Naive thymus-derived CD4-positive, alpha-beta T cell (primary cell): Measurements from ENCODE around the gene RRAGD. TPM values are rescaled to one million over a fixed set of nuclear protein-coding genes. Genes with fewer than 3 reads are reported as not detected.
A peak's percentile ranks its signal among the peaks of the same experiment; 100 is the strongest.

Experiments
- ATAC-seq: fragments of 150-1000 bp; cut with Tn5 transposase; 2 replicates; pipeline ENCODE4 v1.10.0; 2021; ENCODE audit warnings: mild to moderate bottlenecking, moderate library complexity
- CTCF ChIA-PET: fragments of 350-600 bp; sonication (Branson Sonifier 250); formaldehyde crosslinking; loops from one replicate; lab custom pipeline; 2021; ENCODE audit warnings: antibody characterized with exemption; lab: Charles Lee
- POLR2A ChIA-PET: fragments of 350-600 bp; sonication (Branson Sonifier 250); formaldehyde crosslinking; loops from one replicate; lab custom pipeline; 2021; ENCODE audit warnings: antibody characterized with exemption, inconsistent platforms; lab: Charles Lee
- DNase-seq, 9 donors: peaks; one replicate each; pipeline versions ENCODE4 v3.0.0 to v3.0.0-alpha.2; 2020 to 2022; ENCODE audit warnings: mixed read lengths in 1 of 9
- H3K27ac ChIP-seq: one replicate; pipeline ENCODE4 v1.7.0; 2013; ENCODE audit warnings: mild to moderate bottlenecking, low read depth, low read length, moderate library complexity
- H3K27me3 ChIP-seq, 2 donors: one replicate each; pipeline ENCODE4 v1.7.0; 2013; ENCODE audit warnings: low read length in 2 of 2, mild to moderate bottlenecking in 2 of 2, moderate library complexity in 2 of 2; ENCODE audit not compliant: control insufficient read depth in 2 of 2, insufficient read depth in 2 of 2
- H3K36me3 ChIP-seq, 3 experiments: 1 replicate in 2 of 3; 2 replicates in 1 of 3; pipeline ENCODE4 v1.7.0; 2013; ENCODE audit warnings: low read length in 3 of 3, mild to moderate bottlenecking in 3 of 3, moderate library complexity in 1 of 3; ENCODE audit not compliant: insufficient read depth in 3 of 3, control insufficient read depth in 2 of 3
- H3K4me1 ChIP-seq, 2 donors: one replicate each; pipeline ENCODE4 v1.7.0; 2013; ENCODE audit warnings: low read length in 2 of 2, mild to moderate bottlenecking in 2 of 2, moderate library complexity in 1 of 2; ENCODE audit not compliant: control insufficient read depth in 2 of 2, insufficient read depth in 2 of 2
- H3K4me3 ChIP-seq: 2 replicates; pipeline ENCODE4 v1.7.0; 2013; ENCODE audit warnings: mild to moderate bottlenecking, low read length
- H3K9me3 ChIP-seq, 3 experiments: 1 replicate in 2 of 3; 2 replicates in 1 of 3; pipeline ENCODE4 v1.7.0; 2013; ENCODE audit warnings: low read length in 3 of 3; ENCODE audit not compliant: control insufficient read depth in 2 of 3
- H3K27ac Mint-ChIP-seq, 9 donors: one replicate each; pipeline ENCODE4 v1.8.0; 2020 to 2022; ENCODE audit warnings: mixed read lengths in 9 of 9, mild to moderate bottlenecking in 8 of 9, moderate library complexity in 5 of 9, inconsistent platforms in 2 of 9
- H3K27me3 Mint-ChIP-seq, 5 donors: one replicate each; pipeline ENCODE4 v1.8.0; 2021 to 2022; ENCODE audit warnings: mixed read lengths in 5 of 5, mild to moderate bottlenecking in 1 of 5
- H3K36me3 Mint-ChIP-seq, 5 donors: one replicate each; pipeline ENCODE4 v1.8.0; 2020 to 2022; ENCODE audit warnings: mixed read lengths in 5 of 5, mild to moderate bottlenecking in 3 of 5, inconsistent platforms in 1 of 5
- H3K4me1 Mint-ChIP-seq, 7 donors: one replicate each; pipeline ENCODE4 v1.8.0; 2020 to 2022; ENCODE audit warnings: mixed read lengths in 7 of 7, mild to moderate bottlenecking in 3 of 7, inconsistent platforms in 1 of 7
- H3K4me3 Mint-ChIP-seq, 10 donors: one replicate each; pipeline ENCODE4 v1.8.0; 2020 to 2022; ENCODE audit warnings: mild to moderate bottlenecking in 10 of 10, mixed read lengths in 10 of 10, moderate library complexity in 6 of 10, inconsistent platforms in 2 of 10
- H3K9me3 Mint-ChIP-seq, 11 donors: one replicate each; pipeline ENCODE4 v1.8.0; 2020 to 2022; ENCODE audit warnings: mixed read lengths in 11 of 11, mild to moderate bottlenecking in 4 of 11, inconsistent platforms in 1 of 11, moderate library complexity in 1 of 11
- intact Hi-C, 2 donors: fragments of 100-400 bp; cut with micrococcal nuclease; formaldehyde crosslinking; loops; one replicate each; pipeline ENCODE4 v1.15.1; 2023
- polyA plus RNA-seq, 2 donors: library from polyadenylated mRNA; unstranded; fragments of 300-500 nt; fragmentation: Illumina TruSeq; gene quantifications; one replicate each; pipeline ENCODE4 v1.2.3, GENCODE V29; 2021
- total RNA-seq, 6 experiments: library from RNA in 5 of 6; stranded (reverse) in 5 of 6; gene quantifications; 1 replicate in 5 of 6; 2 replicates in 1 of 6; pipeline ENCODE4 v1.2.3 and lab custom pipeline; 2021 to 2026

RRAGD gene
- total and polyA plus RNA-seq, 7 experiments from 2014 or later = 2.4 to 12.1 (median 7.4) TPM

DNA sequence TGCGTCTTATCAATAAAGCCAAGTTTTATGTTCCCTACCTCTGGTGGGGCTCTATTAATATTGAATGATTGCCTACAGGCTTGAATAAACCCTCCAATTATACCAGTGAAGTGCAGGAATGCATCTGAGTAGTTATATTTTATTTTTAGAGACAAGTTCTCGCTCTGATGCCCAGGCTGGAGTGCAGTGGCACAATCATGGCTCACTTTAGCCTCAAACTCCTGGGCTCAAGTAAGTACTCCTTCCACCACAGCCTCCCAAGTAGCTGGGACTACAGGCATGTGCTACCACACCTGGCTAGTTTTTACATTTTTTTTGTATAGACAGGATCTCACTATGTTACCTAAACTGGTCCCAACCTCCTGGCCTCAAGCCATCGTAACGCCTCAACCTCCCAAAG lies 33.4 kb downstream of the RRAGD start:
- peaks cover 0 to 28% (median 9%) of the 10 kb centered on the region in 7 donors for H3K4me1 Mint-ChIP-seq
- H3K27me3 ChIP-seq = no peaks in the 10 kb centered on the region
- no peak overlapping the region for H3K27ac ChIP-seq
- no peaks in the 10 kb centered on the region for H3K9me3 Mint-ChIP-seq
- no peak for DNase-seq
- H3K36me3 Mint-ChIP-seq = peaks cover 0 to 7% (median 0%) of the 10 kb centered on the region in 5 donors
- H3K36me3 ChIP-seq = no peaks in the 10 kb centered on the region
- H3K9me3 ChIP-seq = no peaks in the 10 kb centered on the region
- H3K27ac Mint-ChIP-seq = no peak overlapping the region
- ATAC-seq = no peak
- no peaks in the 10 kb centered on the region for H3K27me3 Mint-ChIP-seq
- ChIA-PET CTCF (interaction anchor here (0.7 to 1.0 kb wide), 2 partner anchors 20 to 299 kb away, joined by 5 to 9 read pairs; no protein-coding TSS in a partner anchor), POLR2A (interaction anchor here (0.7 kb wide), 1 partner anchor 395 kb away, joined by 4 read pairs; no protein-coding TSS in a partner anchor)
- intact Hi-C loops = loop anchor here in 1 of 2 donors (10.0 kb wide), 1 partner anchor 836 kb away; no protein-coding TSS in a partner anchor
- H3K4me3 ChIP-seq = no peak overlapping the region
- peaks cover 0 to 6% of the 10 kb centered on the region in 2 donors for H3K4me1 ChIP-seq
- H3K4me3 Mint-ChIP-seq = no peak overlapping the region

DNA sequence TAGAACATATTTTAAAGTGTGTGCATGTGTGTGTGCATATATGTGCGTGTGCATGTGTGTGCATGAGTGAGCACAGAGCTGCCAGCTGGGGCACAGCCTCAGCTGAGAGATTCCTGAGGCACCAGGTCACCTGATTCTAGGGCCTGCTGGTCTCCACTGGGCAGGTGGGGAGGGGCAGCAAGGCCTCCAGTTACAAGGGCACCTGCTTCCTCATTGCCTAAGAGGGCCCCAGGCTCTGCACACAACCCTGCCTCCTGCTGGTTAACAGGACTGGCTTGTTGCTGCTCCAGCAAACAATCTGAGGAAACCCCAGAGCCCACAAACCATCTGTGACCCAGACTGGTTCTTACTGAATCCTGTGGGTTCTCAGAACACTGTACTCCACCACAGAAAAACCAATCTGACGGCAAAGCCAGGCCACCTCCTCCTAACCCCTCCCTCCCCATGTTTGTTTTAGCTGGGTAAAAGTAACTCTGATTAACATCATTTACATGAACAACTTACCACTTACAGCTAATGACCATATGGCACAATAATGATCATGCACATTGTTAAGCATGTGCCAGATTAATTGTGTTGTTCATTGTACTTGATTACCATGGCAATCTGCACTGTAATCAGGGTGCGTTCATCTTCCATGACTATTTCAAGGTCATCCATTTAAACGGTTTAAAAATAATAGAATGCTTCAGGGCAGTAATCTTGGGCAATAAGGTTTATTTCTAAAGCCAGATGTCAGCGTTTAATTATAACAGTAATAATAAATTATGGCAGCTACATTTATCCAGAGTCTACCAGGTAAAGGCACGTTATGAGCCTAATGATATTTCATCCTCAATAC lies 36.4 kb downstream of the RRAGD start:
- intact Hi-C loops = loop anchor here in 1 of 2 donors (1.0 to 10.0 kb wide), 6 partner anchors 15 to 839 kb away; partner anchors contain the start of genes RRAGD and UBE2J1
- peaks cover 0 to 8% (median 0%) of the 10 kb centered on the region in 5 donors for H3K36me3 Mint-ChIP-seq
- Histone ChIP-seq H3K36me3 (no peaks in the 10 kb centered on the region), H3K9me3 (no peaks in the 10 kb centered on the region), H3K27me3 (no peaks in the 10 kb centered on the region), H3K4me1 (peaks cover 6 to 8% of the 10 kb centered on the region in 2 donors), H3K4me3 (no peak overlapping the region), H3K27ac (no peak overlapping the region)
- DNase-seq (peak; percentile 27 to 82 (median 70)), ATAC-seq (peak; percentile 91)
- peak overlapping the region in 7 of 9 donors; percentile 12 to 74 (median 62) for H3K27ac Mint-ChIP-seq
- H3K4me3 Mint-ChIP-seq = peak overlapping the region in 1 of 10 donors; percentile 51
- H3K9me3 Mint-ChIP-seq = no peaks in the 10 kb centered on the region
- CTCF ChIA-PET = interaction anchor here (0.6 to 1.7 kb wide), 8 partner anchors 9 to 480 kb away, joined by 3 to 7 read pairs (median 3); no protein-coding TSS in a partner anchor
- POLR2A ChIA-PET = interaction anchor here (0.8 to 1.3 kb wide), 2 partner anchors 37 to 577 kb away, joined by 3 to 4 read pairs; partner anchors contain the start of gene RRAGD
- peaks cover 0 to 40% (median 9%) of the 10 kb centered on the region in 7 donors for H3K4me1 Mint-ChIP-seq
- H3K27me3 Mint-ChIP-seq = no peaks in the 10 kb centered on the region

GRCh38 chr6:89372506-89372901 lies 39.6 kb downstream of the RRAGD start:
- CTCF ChIA-PET = interaction anchor here (0.7 to 3.2 kb wide), 20 partner anchors 11 to 397 kb away, joined by 3 to 26 read pairs (median 4); partner anchors contain the start of gene UBE2J1
- H3K27ac ChIP-seq = no peak overlapping the region

DNA sequence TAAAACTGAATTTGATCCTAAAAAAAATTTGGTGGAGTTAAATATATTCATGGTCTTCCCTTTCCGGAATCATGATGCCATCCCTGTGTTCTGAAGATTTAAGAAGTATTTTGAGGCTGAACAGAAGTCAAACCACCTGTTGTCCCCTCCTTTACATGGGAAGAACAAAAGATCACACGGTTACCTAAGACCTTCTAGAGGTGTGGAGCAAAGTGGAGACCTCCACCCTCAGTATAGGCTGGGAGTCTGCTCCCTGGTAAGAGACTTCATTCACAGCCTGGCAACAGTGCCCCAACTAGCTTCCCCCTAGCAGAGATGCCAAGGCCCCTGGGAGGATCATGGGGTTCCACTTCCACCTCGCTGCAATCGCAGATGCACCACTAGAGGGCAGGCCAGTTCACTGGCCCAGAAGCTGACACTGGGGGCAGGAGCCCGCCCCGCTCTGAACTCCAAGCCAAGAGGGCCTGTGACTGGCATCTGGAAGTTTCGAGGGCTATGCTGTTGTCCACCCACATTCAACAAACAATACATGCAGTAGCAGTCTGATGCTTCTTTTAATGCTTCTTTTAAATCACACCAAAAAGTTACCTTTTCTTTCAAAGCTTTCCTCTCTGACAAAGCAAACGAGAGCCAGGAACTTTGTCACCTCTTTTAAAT lies 40.1 kb downstream of the RRAGD start:
- no peaks in the 10 kb centered on the region for H3K9me3 Mint-ChIP-seq
- H3K27me3 Mint-ChIP-seq = no peaks in the 10 kb centered on the region
- ChIA-PET POLR2A (interaction anchor here (0.7 to 1.2 kb wide), 6 partner anchors 12 to 291 kb away, joined by 3 to 6 read pairs (median 4); partner anchors contain the start of gene PNRC1), CTCF (interaction anchor here (0.6 to 3.2 kb wide), 30 partner anchors 9 to 1974 kb away, joined by 3 to 26 read pairs (median 3); partner anchors contain the start of genes RNGTT and UBE2J1)
- Histone ChIP-seq H3K27ac (no peak overlapping the region), H3K4me3 (no peak overlapping the region), H3K4me1 (peaks cover 6 to 8% of the 10 kb centered on the region in 2 donors), H3K9me3 (no peaks in the 10 kb centered on the region), H3K27me3 (no peaks in the 10 kb centered on the region), H3K36me3 (no peaks in the 10 kb centered on the region)
- intact Hi-C loops = loop anchor here (1.0 to 10.0 kb wide), 13 partner anchors 15 to 1105 kb away; partner anchors contain the start of genes ANKRD6 (in 2 of the 2), CASP8AP2 (in 1 of the 2), PNRC1 (in 1 of the 2) and RRAGD (in 1 of the 2)
- peak overlapping the region in 5 of 9 donors; percentile 39 to 87 (median 59) for H3K27ac Mint-ChIP-seq
- peak; percentile 55 to 79 (median 68) for DNase-seq
- peak overlapping the region in 3 of 10 donors; percentile 13 to 49 (median 29) for H3K4me3 Mint-ChIP-seq
- ATAC-seq = peak; percentile 85
- H3K36me3 Mint-ChIP-seq = peaks cover 0 to 8% (median 0%) of the 10 kb centered on the region in 5 donors
- H3K4me1 Mint-ChIP-seq = peaks cover 0 to 42% (median 9%) of the 10 kb centered on the region in 7 donors

More at GRCh38 chr6:89372506-89372901, 39.6 kb downstream of the RRAGD start:
- no peaks in the 10 kb centered on the region for H3K27me3 ChIP-seq
- POLR2A ChIA-PET = interaction anchor here (0.7 to 1.1 kb wide), 5 partner anchors 19 to 292 kb away, joined by 3 to 6 read pairs (median 4); partner anchors contain the start of gene PNRC1
- H3K27ac Mint-ChIP-seq = peak overlapping the region in 4 of 9 donors; percentile 39 to 87 (median 62)
- ATAC-seq (no peak), DNase-seq (no peak)
- H3K4me3 Mint-ChIP-seq = peak overlapping the region in 2 of 10 donors; percentile 29 to 65
- intact Hi-C loops = loop anchor here (1.0 to 10.0 kb wide), 13 partner anchors 16 to 1105 kb away; partner anchors contain the start of genes ANKRD6 (in 2 of the 2), CASP8AP2 (in 1 of the 2), PNRC1 (in 1 of the 2) and RRAGD (in 1 of the 2)
- H3K9me3 Mint-ChIP-seq = no peaks in the 10 kb centered on the region
- no peak overlapping the region for H3K4me3 ChIP-seq
- peaks cover 0 to 44% (median 9%) of the 10 kb centered on the region in 7 donors for H3K4me1 Mint-ChIP-seq
- peaks cover 6 to 8% of the 10 kb centered on the region in 2 donors for H3K4me1 ChIP-seq
- peaks cover 0 to 8% (median 0%) of the 10 kb centered on the region in 5 donors for H3K36me3 Mint-ChIP-seq
- no peaks in the 10 kb centered on the region for H3K36me3 ChIP-seq
- no peaks in the 10 kb centered on the region for H3K9me3 ChIP-seq
- H3K27me3 Mint-ChIP-seq = no peaks in the 10 kb centered on the region

DNA sequence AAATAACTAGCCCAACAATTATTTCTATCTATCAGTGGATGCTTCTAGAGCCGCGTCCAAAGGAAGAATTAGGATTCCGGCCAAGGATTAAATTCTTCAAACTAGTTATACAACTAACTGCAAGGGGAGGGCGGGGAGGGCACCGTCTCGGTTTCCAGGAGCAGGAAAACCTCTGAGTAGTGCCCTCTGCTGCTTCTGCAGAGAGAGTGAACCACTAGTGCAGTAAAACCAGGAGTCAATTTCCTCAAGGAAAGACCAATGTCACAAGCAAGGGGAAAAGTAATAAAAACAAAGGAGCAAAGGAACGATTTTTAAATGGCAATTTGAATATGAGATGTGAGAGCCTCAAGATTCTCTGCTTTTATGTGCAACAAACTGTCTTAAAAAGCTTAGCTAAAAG lies 43.1 kb downstream of the RRAGD start:
- DNase-seq (no peak), ATAC-seq (no peak)
- H3K4me3 Mint-ChIP-seq = no peak overlapping the region
- Histone ChIP-seq H3K27ac (no peak overlapping the region), H3K27me3 (no peaks in the 10 kb centered on the region), H3K36me3 (no peaks in the 10 kb centered on the region), H3K9me3 (no peaks in the 10 kb centered on the region), H3K4me3 (no peak overlapping the region), H3K4me1 (peaks cover 0 to 21% of the 10 kb centered on the region in 2 donors)
- no peak overlapping the region for H3K27ac Mint-ChIP-seq
- intact Hi-C loops = loop anchor here (1.0 to 2.0 kb wide), 3 partner anchors 12 to 1110 kb away; no protein-coding TSS in a partner anchor
- H3K36me3 Mint-ChIP-seq = peaks cover 0 to 3% (median 0%) of the 10 kb centered on the region in 5 donors
- CTCF ChIA-PET = interaction anchor here (0.7 kb wide), 1 partner anchor 531 kb away, joined by 3 read pairs; no protein-coding TSS in a partner anchor
- no peaks in the 10 kb centered on the region for H3K27me3 Mint-ChIP-seq
- POLR2A ChIA-PET = no interaction called here
- no peaks in the 10 kb centered on the region for H3K9me3 Mint-ChIP-seq
- H3K4me1 Mint-ChIP-seq = peaks cover 8 to 36% (median 17%) of the 10 kb centered on the region in 7 donors
